Neural cell (in vitro differentiated cells): ENCODE results near the gene RGL1. TPM values are rescaled to one million over a fixed set of nuclear protein-coding genes. Genes with fewer than 3 reads are reported as not detected.

Source experiments
- H2AFZ ChIP-seq: fragments of 200-600, 300-800 bp; sonication (generic), shearing (Covaris generic); 2 replicates; pipeline ENCODE4 v1.6.0; 2014; ENCODE audit warnings: low read depth, mild to moderate bottlenecking, antibody characterized with exemption, low read length, moderate library complexity
- H3F3A ChIP-seq: fragments of 200-600 bp; shearing (Covaris generic); 2 replicates; pipeline ENCODE4 v1.6.1; 2016; ENCODE audit warnings: mild to moderate bottlenecking, moderate library complexity, mixed read lengths, antibody characterized with exemption, low read length; ENCODE audit not compliant: insufficient read depth, poor library complexity, severe bottlenecking
- H3K27ac ChIP-seq: fragments of 200-600, 300-800 bp; sonication (generic), shearing (Covaris generic); 2 replicates; pipeline ENCODE4 v1.5.1; 2014; ENCODE audit warnings: mild to moderate bottlenecking, low read length, moderate library complexity
- H3K27me3 ChIP-seq: fragments of 300-800, 200-600 bp; sonication (generic), shearing (Covaris generic); 2 replicates; pipeline ENCODE4 v1.6.0; 2014; ENCODE audit warnings: mild to moderate bottlenecking, low read depth, low read length, moderate library complexity; ENCODE audit not compliant: insufficient read depth
- H3K36me3 ChIP-seq: fragments of 300-800, 200-600 bp; sonication (generic), shearing (Covaris generic); 2 replicates; pipeline ENCODE4 v1.5.1; 2014; ENCODE audit warnings: mild to moderate bottlenecking, antibody characterized with exemption, low read length, moderate library complexity; ENCODE audit not compliant: insufficient read depth
- H3K4me2 ChIP-seq: fragments of 300-800, 200-600 bp; sonication (generic), shearing (Covaris generic); 2 replicates; pipeline ENCODE4 v1.6.0; 2014; ENCODE audit warnings: mild to moderate bottlenecking, low read length
- H3K4me3 ChIP-seq: fragments of 300-800, 200-600 bp; sonication (generic), shearing (Covaris generic); 2 replicates; pipeline ENCODE4 v1.5.1; 2014; ENCODE audit warnings: mild to moderate bottlenecking, low read length, moderate library complexity
- H3K79me2 ChIP-seq: fragments of 200-600 bp; shearing (Covaris generic); replicated peaks from 2 replicates; pipeline ENCODE4 v1.6.0; 2014; ENCODE audit warnings: mild to moderate bottlenecking, low read length, moderate library complexity; ENCODE audit not compliant: insufficient read depth
- H3K9ac ChIP-seq: fragments of 300-800, 200-600 bp; sonication (generic), shearing (Covaris generic); 2 replicates; pipeline ENCODE4 v1.6.1; 2016; ENCODE audit warnings: mild to moderate bottlenecking, low read length, mixed read lengths
- H3K9me2 ChIP-seq: fragments of 200-600 bp; shearing (Covaris generic); 2 replicates; pipeline ENCODE4 v1.6.1; 2016; ENCODE audit warnings: mild to moderate bottlenecking, low read length, mixed read lengths; ENCODE audit not compliant: insufficient read depth
- H3K9me3 ChIP-seq: fragments of 200-600, 300-800 bp; sonication (generic), shearing (Covaris generic); 2 replicates; pipeline ENCODE4 v1.6.1; 2016; ENCODE audit warnings: mild to moderate bottlenecking, mixed run types, low read length, moderate library complexity, mixed read lengths
- H4K20me1 ChIP-seq: fragments of 200-600 bp; shearing (Covaris generic); 2 replicates; pipeline ENCODE4 v1.6.1; 2016; ENCODE audit warnings: mild to moderate bottlenecking, mixed run types; ENCODE audit not compliant: insufficient read depth
- EP300 ChIP-seq: fragments of 450-650 bp; conservative IDR thresholded peaks from 2 replicates; pipeline ENCODE4 v1.6.1; 2014; ENCODE audit warnings: antibody characterized with exemption, mild to moderate bottlenecking, moderate library complexity; ENCODE audit not compliant: poor library complexity, severe bottlenecking
- EZH2 ChIP-seq: fragments of 200-600, 300-800 bp; shearing (Covaris generic), sonication (generic); IDR thresholded peaks from 2 replicates; pipeline ENCODE4 v1.6.1; 2014; ENCODE audit warnings: antibody characterized with exemption, low read length, borderline replicate concordance, mild to moderate bottlenecking; ENCODE audit not compliant: insufficient read depth, poor library complexity, severe bottlenecking
- MXI1 ChIP-seq: fragments of 450-650 bp; conservative IDR thresholded peaks from 2 replicates; pipeline ENCODE4 v1.6.1; 2014; ENCODE audit warnings: antibody characterized with exemption, mild to moderate bottlenecking; ENCODE audit not compliant: poor library complexity, severe bottlenecking
- POLR2AphosphoS5 ChIP-seq: IDR thresholded peaks from 2 replicates; pipeline ENCODE4 v1.6.1; 2012
- RAD21 ChIP-seq: fragments of 450-650 bp; conservative IDR thresholded peaks from 2 replicates; pipeline ENCODE4 v1.6.1; 2014; ENCODE audit warnings: antibody characterized with exemption, mild to moderate bottlenecking, moderate library complexity
- SMC3 ChIP-seq: fragments of 450-650 bp; conservative IDR thresholded peaks from 2 replicates; pipeline ENCODE4 v1.6.1; 2014; ENCODE audit warnings: antibody characterized with exemption, mild to moderate bottlenecking, moderate library complexity; ENCODE audit not compliant: poor library complexity
- TAF1 ChIP-seq: IDR thresholded peaks from 2 replicates; pipeline ENCODE4 v1.6.1; 2012; ENCODE audit warnings: low read depth
- polyA plus RNA-seq: library from polyadenylated mRNA; depleted of rRNA; stranded (reverse); fragments of >200 nt; gene quantifications from 2 replicates; pipeline ENCODE4 v1.2.3, GENCODE V29; 2014
- TF ChIP-seq, protein P1 (sequence below): fragments of 450-650 bp; IDR thresholded peaks from 2 replicates; pipeline ENCODE4 v1.5.1; 2014; ENCODE audit warnings: antibody characterized with exemption, mild to moderate bottlenecking, moderate library complexity; ENCODE audit not compliant: poor library complexity, severe bottlenecking
- TF ChIP-seq, protein P2 (sequence below): IDR thresholded peaks from 2 replicates; pipeline ENCODE4 v1.6.1; 2012; ENCODE audit warnings: borderline replicate concordance

The RGL1 gene
- polyA plus RNA-seq, 1 donor from 2014 or later = 14.7 TPM

DNA sequence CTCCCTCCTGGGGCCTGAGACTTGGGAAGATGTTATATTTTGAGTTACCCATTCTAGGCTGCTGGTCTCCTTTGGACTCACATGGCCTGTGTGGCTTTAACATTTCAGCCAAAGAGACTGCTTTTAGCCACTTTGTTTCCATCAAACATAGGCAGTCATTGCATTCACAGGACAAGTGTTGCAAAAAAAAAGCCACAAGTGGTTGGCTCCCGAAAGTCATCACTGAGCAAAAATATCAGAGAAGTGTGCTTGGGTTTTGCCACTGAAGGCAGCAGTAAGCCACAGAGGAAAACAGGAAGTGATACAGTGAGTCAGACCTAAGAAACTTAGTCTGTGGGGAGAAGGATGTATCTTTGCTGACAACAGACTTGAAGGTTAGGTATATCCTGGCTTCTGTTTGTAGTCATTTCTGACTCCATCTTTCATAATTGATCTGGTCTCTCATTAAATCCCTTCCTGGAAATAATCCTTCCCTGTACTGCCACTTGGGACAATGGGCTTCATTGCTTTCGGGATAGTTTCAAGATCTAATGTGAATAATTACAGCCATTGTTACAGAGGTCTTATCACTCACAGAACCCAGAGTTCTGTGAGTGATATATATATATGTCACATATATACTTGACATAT lies 151.8 kb downstream of the RGL1 start:
- H3K79me2 ChIP-seq = no peaks in the 10 kb centered on the region
- TF ChIP-seq EP300 (no peak), TAF1 (no peak), POLR2AphosphoS5 (no peak), EZH2 (no peak), SMC3 (no peak)
- TF ChIP-seq, protein P1, sequence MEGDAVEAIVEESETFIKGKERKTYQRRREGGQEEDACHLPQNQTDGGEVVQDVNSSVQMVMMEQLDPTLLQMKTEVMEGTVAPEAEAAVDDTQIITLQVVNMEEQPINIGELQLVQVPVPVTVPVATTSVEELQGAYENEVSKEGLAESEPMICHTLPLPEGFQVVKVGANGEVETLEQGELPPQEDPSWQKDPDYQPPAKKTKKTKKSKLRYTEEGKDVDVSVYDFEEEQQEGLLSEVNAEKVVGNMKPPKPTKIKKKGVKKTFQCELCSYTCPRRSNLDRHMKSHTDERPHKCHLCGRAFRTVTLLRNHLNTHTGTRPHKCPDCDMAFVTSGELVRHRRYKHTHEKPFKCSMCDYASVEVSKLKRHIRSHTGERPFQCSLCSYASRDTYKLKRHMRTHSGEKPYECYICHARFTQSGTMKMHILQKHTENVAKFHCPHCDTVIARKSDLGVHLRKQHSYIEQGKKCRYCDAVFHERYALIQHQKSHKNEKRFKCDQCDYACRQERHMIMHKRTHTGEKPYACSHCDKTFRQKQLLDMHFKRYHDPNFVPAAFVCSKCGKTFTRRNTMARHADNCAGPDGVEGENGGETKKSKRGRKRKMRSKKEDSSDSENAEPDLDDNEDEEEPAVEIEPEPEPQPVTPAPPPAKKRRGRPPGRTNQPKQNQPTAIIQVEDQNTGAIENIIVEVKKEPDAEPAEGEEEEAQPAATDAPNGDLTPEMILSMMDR = no peak
- TF ChIP-seq, protein P2, sequence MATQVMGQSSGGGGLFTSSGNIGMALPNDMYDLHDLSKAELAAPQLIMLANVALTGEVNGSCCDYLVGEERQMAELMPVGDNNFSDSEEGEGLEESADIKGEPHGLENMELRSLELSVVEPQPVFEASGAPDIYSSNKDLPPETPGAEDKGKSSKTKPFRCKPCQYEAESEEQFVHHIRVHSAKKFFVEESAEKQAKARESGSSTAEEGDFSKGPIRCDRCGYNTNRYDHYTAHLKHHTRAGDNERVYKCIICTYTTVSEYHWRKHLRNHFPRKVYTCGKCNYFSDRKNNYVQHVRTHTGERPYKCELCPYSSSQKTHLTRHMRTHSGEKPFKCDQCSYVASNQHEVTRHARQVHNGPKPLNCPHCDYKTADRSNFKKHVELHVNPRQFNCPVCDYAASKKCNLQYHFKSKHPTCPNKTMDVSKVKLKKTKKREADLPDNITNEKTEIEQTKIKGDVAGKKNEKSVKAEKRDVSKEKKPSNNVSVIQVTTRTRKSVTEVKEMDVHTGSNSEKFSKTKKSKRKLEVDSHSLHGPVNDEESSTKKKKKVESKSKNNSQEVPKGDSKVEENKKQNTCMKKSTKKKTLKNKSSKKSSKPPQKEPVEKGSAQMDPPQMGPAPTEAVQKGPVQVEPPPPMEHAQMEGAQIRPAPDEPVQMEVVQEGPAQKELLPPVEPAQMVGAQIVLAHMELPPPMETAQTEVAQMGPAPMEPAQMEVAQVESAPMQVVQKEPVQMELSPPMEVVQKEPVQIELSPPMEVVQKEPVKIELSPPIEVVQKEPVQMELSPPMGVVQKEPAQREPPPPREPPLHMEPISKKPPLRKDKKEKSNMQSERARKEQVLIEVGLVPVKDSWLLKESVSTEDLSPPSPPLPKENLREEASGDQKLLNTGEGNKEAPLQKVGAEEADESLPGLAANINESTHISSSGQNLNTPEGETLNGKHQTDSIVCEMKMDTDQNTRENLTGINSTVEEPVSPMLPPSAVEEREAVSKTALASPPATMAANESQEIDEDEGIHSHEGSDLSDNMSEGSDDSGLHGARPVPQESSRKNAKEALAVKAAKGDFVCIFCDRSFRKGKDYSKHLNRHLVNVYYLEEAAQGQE = no peak
- no peaks in the 10 kb centered on the region for H3K36me3 ChIP-seq
- no peak overlapping the region for H3K4me3 ChIP-seq
- H3K9me3 ChIP-seq = no peaks in the 10 kb centered on the region
- no peak overlapping the region for H2AFZ ChIP-seq
- no peak overlapping the region for H3K4me2 ChIP-seq
- H3F3A ChIP-seq = no peaks in the 10 kb centered on the region
- H3K9ac ChIP-seq = no peak overlapping the region
- H3K9me2 ChIP-seq = no peaks in the 10 kb centered on the region
- H4K20me1 ChIP-seq = no peaks in the 10 kb centered on the region
- H3K27ac ChIP-seq = no peak overlapping the region
- H3K27me3 ChIP-seq = no peaks in the 10 kb centered on the region

DNA sequence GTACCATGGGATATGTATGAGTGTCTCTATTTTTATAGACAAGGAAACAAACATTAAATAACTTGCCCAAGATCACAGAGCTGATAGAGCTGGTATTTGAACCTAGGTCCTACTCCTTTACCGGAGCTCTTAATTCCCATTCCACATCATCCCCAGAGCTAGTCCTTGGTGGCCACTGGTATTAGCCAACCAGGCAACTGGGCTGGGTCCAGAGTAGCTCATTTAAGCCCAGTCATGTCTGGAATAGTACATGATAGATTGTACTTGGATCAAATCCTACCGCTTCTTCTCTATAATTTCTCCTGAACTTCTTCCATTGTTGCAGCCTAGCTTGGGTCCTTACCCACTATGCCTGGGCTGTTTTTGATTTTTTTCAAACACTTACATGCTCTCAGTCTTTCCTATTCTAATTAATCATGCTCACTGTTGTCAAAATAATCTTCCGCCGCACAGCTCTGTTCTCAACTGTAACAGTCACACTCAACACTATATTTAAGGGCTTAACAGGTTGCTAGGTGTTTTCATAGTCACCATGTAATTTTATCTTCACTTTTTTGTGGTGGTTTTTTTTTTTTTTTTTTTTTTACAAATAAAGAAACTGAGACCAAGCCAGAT lies 152.4 kb downstream of the RGL1 start:
- Histone ChIP-seq H3K27me3 (no peaks in the 10 kb centered on the region), H3K9me2 (no peaks in the 10 kb centered on the region), H3K79me2 (no peaks in the 10 kb centered on the region), H3K4me2 (no peak overlapping the region), H3K9me3 (no peaks in the 10 kb centered on the region), H3K36me3 (no peaks in the 10 kb centered on the region), H2AFZ (no peak overlapping the region), H3K27ac (no peak overlapping the region), H3F3A (no peaks in the 10 kb centered on the region), H3K9ac (no peak overlapping the region), H3K4me3 (no peak overlapping the region), H4K20me1 (no peaks in the 10 kb centered on the region)
- TF ChIP-seq, protein P1 = no peak
- TF ChIP-seq TAF1 = no peak
- TF ChIP-seq MXI1 = no peak
- no peak for TF ChIP-seq POLR2AphosphoS5
- no peak for TF ChIP-seq RAD21
- no peak for TF ChIP-seq EZH2
- TF ChIP-seq SMC3 = no peak
- no peak for TF ChIP-seq EP300
- TF ChIP-seq, protein P2 = no peak
